K562 (cell line): ENCODE results near the gene TRAF3IP1. TPM values are rescaled to one million over a fixed set of nuclear protein-coding genes. Genes with fewer than 3 reads are reported as not detected.

Source experiments
- ATAC-seq: fragments of 200-7000 bp; cut with Tn5 transposase; 3 replicates; pipeline ENCODE4 v1.9.1; 2020; ENCODE audit warnings: moderate library complexity
- BruUV-seq: library from RNA; stranded (reverse); fragments of 400-500 nt; replicated peaks from 2 replicates; lab custom pipeline; 2021; lab: Mats Ljungman, UMichigan
- CTCF ChIA-PET: fragments of 300-600 bp; formaldehyde crosslinking; extraction: SDS; loops from one replicate; lab custom pipeline; 2021; ENCODE audit warnings: low intra/inter-chr PET ratio; lab: Yijun Ruan, JAX
- POLR2A ChIA-PET: fragments of 300-600, 350-650 bp; sonication (Branson Sonifier 250); formaldehyde crosslinking; extraction: SDS; loops from one replicate; lab custom pipeline; 2021; ENCODE audit warnings: antibody characterized with exemption, inconsistent platforms; lab: Yijun Ruan, JAX
- DNase-seq, 4 experiments: peaks; one replicate each; pipeline versions ENCODE4 v3.0.0 to v3.0.0-alpha.2; 2011 to 2018; ENCODE audit warnings: low spot score in 3 of 4, mixed read lengths in 3 of 4; ENCODE audit errors: extremely low read depth in 1 of 4
- FAIRE-seq: peaks from 2 replicates; lab custom pipeline; 2011; peaks lifted over from hg19 to GRCh38; lab: Jason Lieb, UNC
- H2AFZ ChIP-seq: 2 replicates; pipeline ENCODE4 v1.6.0; 2011; ENCODE audit warnings: low read depth, low read length, control low read depth, inconsistent platforms
- H3K27ac ChIP-seq: fragments of 200-600 bp; 3 replicates; pipeline ENCODE4 v1.8.0; 2011; ENCODE audit warnings: low read depth, mild to moderate bottlenecking, control low read depth, inconsistent platforms, low read length, moderate library complexity, mixed read lengths; ENCODE audit errors: extremely low read depth
- H3K27me3 ChIP-seq, 2 experiments: fragments of 300-600 bp in 1 of 2; 2 replicates in 1 of 2; 3 replicates in 1 of 2; pipeline versions ENCODE4 v1.6.0 to v1.8.0; 2011; ENCODE audit warnings: inconsistent platforms in 2 of 2, low read length in 2 of 2, mild to moderate bottlenecking in 1 of 2, mixed read lengths in 1 of 2, moderate library complexity in 1 of 2; ENCODE audit not compliant: control insufficient read depth in 2 of 2, insufficient read depth in 2 of 2
- H3K36me3 ChIP-seq: fragments of 300-600 bp; 3 replicates; pipeline ENCODE4 v1.8.0; 2011; ENCODE audit warnings: mild to moderate bottlenecking, low read length, inconsistent platforms; ENCODE audit not compliant: control insufficient read depth, insufficient read depth
- H3K4me1 ChIP-seq, 2 experiments: fragments of 200-600 bp in 1 of 2; replicated peaks in 1 of 2; 2 replicates in 1 of 2; 3 replicates in 1 of 2; pipeline versions ENCODE4 v1.5.1 to v1.8.0; 2011; ENCODE audit warnings: inconsistent platforms in 2 of 2, low read length in 2 of 2, mild to moderate bottlenecking in 1 of 2, mixed read lengths in 1 of 2, moderate library complexity in 1 of 2; ENCODE audit not compliant: control insufficient read depth in 2 of 2, insufficient read depth in 2 of 2
- H3K4me2 ChIP-seq: 2 replicates; pipeline ENCODE4 v1.6.1; 2011; ENCODE audit warnings: low read length, control low read depth, inconsistent platforms, mixed read lengths; ENCODE audit not compliant: insufficient read depth
- H3K4me3 ChIP-seq: fragments of 200-600 bp; sonication (generic), shearing (Covaris generic); 2 replicates; pipeline ENCODE4 v1.5.1; 2016; ENCODE audit warnings: control low read depth, inconsistent platforms
- H3K79me2 ChIP-seq: fragments of 200-600 bp; 3 replicates; pipeline ENCODE4 v1.8.0; 2011; ENCODE audit warnings: low read length, inconsistent platforms; ENCODE audit not compliant: control insufficient read depth, insufficient read depth
- H3K9ac ChIP-seq, 2 experiments: 2 replicates each; pipeline versions ENCODE4 v1.6.0 to v1.6.1; 2011; ENCODE audit warnings: low read depth in 2 of 2, low read length in 2 of 2, control low read depth in 1 of 2, inconsistent platforms in 1 of 2, mild to moderate bottlenecking in 1 of 2, mixed read lengths in 1 of 2; ENCODE audit not compliant: insufficient read depth in 1 of 2
- H3K9me1 ChIP-seq: one replicate; pipeline ENCODE4 v1.6.0; 2011; ENCODE audit warnings: inconsistent platforms, mild to moderate bottlenecking, low read length, moderate library complexity; ENCODE audit not compliant: control insufficient read depth, insufficient read depth
- H3K9me3 ChIP-seq: replicated peaks from 2 replicates; pipeline ENCODE4 v1.5.1; 2011; ENCODE audit warnings: low read depth, low read length, inconsistent platforms; ENCODE audit not compliant: control insufficient read depth, insufficient read depth
- H4K20me1 ChIP-seq: replicated peaks from 2 replicates; pipeline ENCODE4 v1.6.1; 2011; ENCODE audit warnings: low read length, inconsistent platforms, mixed read lengths; ENCODE audit not compliant: control insufficient read depth, insufficient read depth
- ETV5 ChIP-seq: sonication (generic); formaldehyde crosslinking; IDR thresholded peaks from 2 replicates; pipeline ENCODE4 v1.4.0; 2020; ENCODE audit warnings: low read depth, mild to moderate bottlenecking, missing genetic modification reagents
- HNRNPUL1 ChIP-seq: fragments of 200-400 bp; formaldehyde crosslinking; IDR thresholded peaks from 2 replicates; pipeline ENCODE4 v1.6.1; 2017; ENCODE audit warnings: low read length
- POU5F1 ChIP-seq: fragments of 150-350 bp; IDR thresholded peaks from 2 replicates; pipeline ENCODE4 v1.6.1; 2014; ENCODE audit warnings: borderline replicate concordance, low read length, low read depth, mild to moderate bottlenecking; ENCODE audit not compliant: partially characterized antibody
- PTTG1 ChIP-seq: fragments of 450-650 bp; IDR thresholded peaks from 2 replicates; pipeline ENCODE4 v1.6.1; 2016; ENCODE audit warnings: low read depth, mild to moderate bottlenecking, missing genetic modification characterization, missing compliant biosample characterization
- TRIM28 ChIP-seq: fragments of 450-650 bp; IDR thresholded peaks from 2 replicates; pipeline ENCODE4 v1.6.1; 2017
- U2AF1 ChIP-seq: fragments of 200-400 bp; formaldehyde crosslinking; optimal IDR thresholded peaks from 2 replicates; pipeline ENCODE3; 2017; ENCODE audit warnings: mild to moderate bottlenecking, low read depth, low read length, moderate library complexity
- ZFP1 ChIP-seq: fragments of 450-650 bp; formaldehyde crosslinking; IDR thresholded peaks from 2 replicates; pipeline ENCODE4 v1.4.0; 2020; ENCODE audit warnings: mild to moderate bottlenecking, mixed read lengths
- ZNF277 ChIP-seq: fragments of 250-450 bp; sonication (Bioruptor Pico); IDR thresholded peaks from 2 replicates; pipeline ENCODE4 v1.8.0; 2022; ENCODE audit warnings: inconsistent platforms, mild to moderate bottlenecking, moderate library complexity, borderline replicate concordance
- ZNF395 ChIP-seq: fragments of 200-800 bp; sonication (Bioruptor generic); IDR thresholded peaks from 2 replicates; pipeline ENCODE4 v1.6.1; 2017; ENCODE audit warnings: missing genetic modification characterization, missing compliant biosample characterization
- WGBS: fragments of 100-300 bp; shearing (Covaris generic); methylation state at CpG from one replicate; pipeline ENCODE4 v1.1.6; 2016; ENCODE audit warnings: low coverage, mixed read lengths; ENCODE audit not compliant: insufficient coverage; ENCODE audit errors: missing lambda C conversion rate; 5-methylcytosine and 5-hydroxymethylcytosine counted together
- in situ Hi-C: fragments of 300-500 bp; cut with MboI; formaldehyde crosslinking; loops from 4 replicates; pipeline ENCODE4 v1.15.0; 2018; ENCODE audit warnings: inconsistent platforms, mixed read lengths
- intact Hi-C: fragments of 100-400 bp; cut with micrococcal nuclease; formaldehyde crosslinking; loops from 2 replicates; pipeline ENCODE4 v1.14.2; 2022
- polyA plus RNA-seq, 8 experiments: library from polyadenylated mRNA; depleted of rRNA in 4 of 8; stranded (reverse) in 5 of 8; unstranded in 3 of 8; fragments of >200 nt; fragmentation: Nextera tagmentation in 2 of 8; fragmentation: Illumina TruSeq in 1 of 8; extraction: Ambion mirVana in 2 of 8; extraction: Trizol in 1 of 8; gene quantifications; 2 replicates each; pipeline versions ENCODE4 v1.2.1 to v1.2.3, GENCODE V29; 2011 to 2014; ENCODE audit warnings: inconsistent platforms in 1 of 8, missing spikeins in 1 of 8
- total RNA-seq, 7 experiments: library from RNA; depleted of rRNA in 6 of 7; stranded (reverse); fragments of >200 nt in 6 of 7; fragmentation: Illumina TruSeq in 2 of 7; extraction: Trizol in 2 of 7; gene quantifications; 2 replicates each; pipeline versions ENCODE4 v1.2.1 to v1.2.3, GENCODE V29; 2011 to 2021; ENCODE audit warnings: low replicate concordance in 1 of 7

TRAF3IP1 gene
- total and polyA plus RNA-seq, 9 of the 15 experiments (the other 6 are each of a cell fraction or from before 2014, with no cell fraction given), result 1.3 to 7.4 (median 3.4) TPM

GRCh38 chr2:238302087-238302486, 18.2 kb upstream of the TRAF3IP1 start:
- DNase-seq (no peak), ATAC-seq (no peak), FAIRE-seq (no peak)
- Histone ChIP-seq H3K4me2 (no peak overlapping the region), H2AFZ (no peak overlapping the region), H3K79me2 (no peaks in the 10 kb centered on the region), H3K27ac (no peak overlapping the region), H3K4me3 (no peak overlapping the region), H3K36me3 (no peaks in the 10 kb centered on the region), H4K20me1 (no peaks in the 10 kb centered on the region), H3K27me3 (peaks cover 0 to 5% of the 10 kb centered on the region in 2 experiments; a peak in 2 of 5 replicates), H3K9me3 (no peaks in the 10 kb centered on the region), H3K9me1 (no peaks in the 10 kb centered on the region), H3K9ac (no peak overlapping the region), H3K4me1 (peaks cover 0 to 5% of the 10 kb centered on the region in 2 experiments; a peak in 2 of 5 replicates)
- no TSS peak for BruUV-seq
- 8% methylated on average over 3 of the region's 3 CpGs for WGBS
- CTCF ChIA-PET, result no interaction called here
- in situ Hi-C loops, result no loop called here
- TF ChIP-seq ETV5 (no peak), ZNF395 (CRISPR knock-in tag) (no peak), HNRNPUL1 (no peak), ZFP1 (CRISPR knock-in tag) (no peak), POU5F1 (no peak), TRIM28 (no peak), PTTG1 (no peak), U2AF1 (no peak), ZNF277 (CRISPR knock-in tag) (no peak)
- POLR2A ChIA-PET, result no interaction called here
- intact Hi-C loops, result no loop called here
